NB4 (cell line): ENCODE data around the gene ABCA4.
"Not testable (repeated sequence)": the region's sequence is repeated elsewhere in the genome, so short reads cannot be mapped to it uniquely, and the experiment has no call there.

Experiments
- DNase-seq: peaks from one replicate; pipeline ENCODE4 v3.0.0; 2010; ENCODE audit warnings: low read depth
- H3K4me3 ChIP-seq: one replicate; pipeline ENCODE4 v1.5.1; 2011; ENCODE audit warnings: mild to moderate bottlenecking, low read depth, low read length, moderate library complexity
- CTCF ChIP-seq: IDR thresholded peaks from one replicate; pipeline ENCODE4 v1.5.1; 2012; ENCODE audit warnings: low read depth, low read length
- MAX ChIP-seq: IDR thresholded peaks from 2 replicates; pipeline ENCODE4 v1.6.1; 2011; ENCODE audit warnings: low read depth, low read length
- MYC ChIP-seq: IDR thresholded peaks from 2 replicates; pipeline ENCODE4 v1.6.1; 2011; ENCODE audit warnings: low read depth, low read length
- POLR2A ChIP-seq: IDR thresholded peaks from 2 replicates; pipeline ENCODE4 v1.6.1; 2011; ENCODE audit warnings: mild to moderate bottlenecking; ENCODE audit not compliant: insufficient read length; ENCODE audit errors: extremely low read depth

Gene ABCA4

DNA sequence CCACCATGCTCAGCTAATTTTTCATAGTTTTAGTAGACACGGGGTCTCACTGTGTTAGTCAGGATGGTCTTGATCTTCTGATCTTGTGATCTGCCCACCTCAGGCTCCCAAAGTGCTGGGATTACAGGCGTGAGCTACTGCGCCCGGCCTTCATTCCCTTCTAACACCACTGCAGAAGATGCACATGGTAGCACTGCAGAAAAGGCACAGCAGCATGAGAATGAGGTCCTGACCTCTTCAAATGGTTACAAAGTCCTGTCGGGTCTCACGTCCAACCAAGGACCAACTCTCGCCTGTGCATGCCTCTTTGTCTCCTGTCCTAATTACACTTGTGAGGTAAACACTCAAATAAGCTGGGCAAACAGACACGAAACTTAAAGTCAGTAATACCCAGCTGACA, 128.8 kb downstream of the ABCA4 start:
- H3K4me3 ChIP-seq, result no peak overlapping the region

GRCh38 chr1:93991271-93991670, 129.7 kb downstream of the ABCA4 start:
- H3K4me3 ChIP-seq, result no peak overlapping the region
- no peak for TF ChIP-seq CTCF
- no peak for TF ChIP-seq MAX
- no peak for TF ChIP-seq POLR2A
- TF ChIP-seq MYC, result no peak
- DNase-seq, result no peak

More for the DNA sequence above, 128.8 kb downstream of the ABCA4 start:
- TF ChIP-seq POLR2A, result no peak
- no peak for TF ChIP-seq MYC
- no peak for TF ChIP-seq CTCF
- TF ChIP-seq MAX, result no peak
- DNase-seq, result no peak

DNA sequence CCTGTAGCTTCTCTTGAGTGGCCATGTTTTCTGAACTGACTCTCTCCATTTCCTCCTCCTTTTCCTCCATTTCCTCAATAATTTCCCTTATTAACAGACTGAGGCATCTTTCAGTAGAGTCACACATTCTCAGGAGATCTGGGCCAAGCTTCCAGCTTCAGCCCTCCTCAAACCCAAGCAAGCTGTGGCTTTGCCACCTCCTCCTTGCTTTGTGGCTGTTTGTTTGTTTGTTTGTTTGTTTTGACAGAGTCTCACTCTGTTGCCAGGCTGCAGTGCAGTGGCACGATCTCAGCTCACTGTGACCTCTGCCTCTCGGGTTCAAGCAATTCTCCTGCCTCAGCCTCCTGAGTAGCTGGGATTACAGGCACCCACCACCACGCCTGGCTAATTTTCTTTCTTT, 130.5 kb downstream of the ABCA4 start:
- not testable (repeated sequence) for H3K4me3 ChIP-seq, DNase-seq

DNA sequence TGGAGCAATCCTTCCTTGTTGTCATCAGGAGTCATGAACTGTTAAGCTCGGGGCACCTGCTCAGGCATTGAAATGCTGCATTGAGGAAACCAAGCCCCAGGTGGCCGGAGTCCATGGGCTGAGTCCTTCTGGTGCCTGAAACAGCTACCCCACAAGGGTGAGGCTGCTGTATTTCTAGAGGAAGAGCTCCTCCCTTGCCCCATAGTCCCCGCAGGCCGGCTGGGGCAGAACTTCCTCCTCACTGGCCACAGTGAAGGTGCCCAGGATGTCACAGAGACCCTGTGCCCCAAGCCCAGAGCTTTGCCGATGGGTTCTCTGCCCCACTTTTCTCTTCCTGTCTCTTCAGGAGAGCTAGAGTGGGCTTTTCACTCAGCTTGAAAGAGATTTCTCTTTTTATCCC, 130.9 kb downstream of the ABCA4 start:
- no peak for TF ChIP-seq POLR2A
- no peak for TF ChIP-seq MAX
- no peak for TF ChIP-seq MYC
- TF ChIP-seq CTCF, result no peak
- DNase-seq, result no peak
- H3K4me3 ChIP-seq, result no peak overlapping the region

DNA sequence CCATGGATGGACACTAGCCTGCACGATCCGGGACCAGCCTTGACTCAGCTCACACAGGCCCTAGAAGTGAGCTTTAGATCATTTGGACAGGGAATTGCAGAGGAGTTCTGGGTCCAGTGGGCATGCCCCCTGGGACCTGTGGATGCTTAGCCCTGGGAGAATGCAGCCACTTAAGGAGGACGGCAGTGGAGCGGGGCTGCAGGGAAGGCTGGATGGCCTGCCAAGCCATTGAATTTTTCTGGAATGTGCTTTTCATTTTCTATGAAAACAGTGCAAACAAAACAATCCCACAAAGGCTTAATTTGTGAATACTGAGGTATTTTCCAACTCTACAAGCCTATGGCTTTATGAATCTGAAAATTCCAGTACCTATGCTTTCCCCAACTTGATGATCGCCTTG, 131.3 kb downstream of the ABCA4 start:
- no peak for DNase-seq
- no peak overlapping the region for H3K4me3 ChIP-seq
- no peak for TF ChIP-seq POLR2A
- TF ChIP-seq MYC, result no peak

GRCh38 chr1:93988634-93989350, 132.2 kb downstream of the ABCA4 start:
- no peak overlapping the region for H3K4me3 ChIP-seq
- no peak for TF ChIP-seq MAX
- DNase-seq, result no peak

- TF ChIP-seq MAX (no peak), POLR2A (no peak), MYC (no peak), CTCF (no peak)
- DNase-seq, result no peak
- no peak overlapping the region for H3K4me3 ChIP-seq
Observed at GRCh38 chr1:93981274-93981667, 139.7 kb downstream of the ABCA4 start.
